NCI-H526 (cell line): ENCODE measurements around the gene ASAP2.
A peak's percentile ranks its signal among the peaks of the same experiment; 100 is the strongest.

Experiments used
- DNase-seq, 2 experiments: peaks; one replicate each; lab custom pipeline; 2025; lab: John Stamatoyannopoulos, UW

ASAP2 gene

DNA sequence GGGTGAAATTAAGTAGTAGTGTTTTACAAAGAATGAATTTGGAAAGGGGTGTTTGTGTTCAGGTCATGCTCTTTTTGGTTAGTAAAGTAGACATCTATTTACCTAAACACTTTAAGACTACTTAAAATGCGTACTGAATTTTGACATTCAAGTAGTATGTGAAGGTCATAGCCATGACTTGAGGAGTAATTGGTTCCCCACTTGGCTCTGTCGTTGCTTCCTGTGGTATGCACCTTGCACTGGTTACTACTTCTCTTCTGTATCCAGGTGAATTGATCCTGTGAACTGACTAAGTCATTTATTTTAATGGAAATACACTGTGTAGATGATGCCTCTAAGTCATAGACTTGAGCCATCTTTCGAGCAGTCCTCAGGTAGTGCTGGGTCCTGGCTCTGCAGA, 118.8 kb downstream of the ASAP2 start:
- DNase-seq = no peak

GRCh38 chr2:9326975-9327374, 120.4 kb downstream of the ASAP2 start:
- DNase-seq = no peak

- DNase-seq = no peak
Measured at GRCh38 chr2:9327873-9328352, 121.3 kb downstream of the ASAP2 start.

GRCh38 chr2:9328931-9329330, 122.3 kb downstream of the ASAP2 start:
- no peak for DNase-seq

GRCh38 chr2:9329497-9329896, 122.9 kb downstream of the ASAP2 start:
- DNase-seq = no peak

DNA sequence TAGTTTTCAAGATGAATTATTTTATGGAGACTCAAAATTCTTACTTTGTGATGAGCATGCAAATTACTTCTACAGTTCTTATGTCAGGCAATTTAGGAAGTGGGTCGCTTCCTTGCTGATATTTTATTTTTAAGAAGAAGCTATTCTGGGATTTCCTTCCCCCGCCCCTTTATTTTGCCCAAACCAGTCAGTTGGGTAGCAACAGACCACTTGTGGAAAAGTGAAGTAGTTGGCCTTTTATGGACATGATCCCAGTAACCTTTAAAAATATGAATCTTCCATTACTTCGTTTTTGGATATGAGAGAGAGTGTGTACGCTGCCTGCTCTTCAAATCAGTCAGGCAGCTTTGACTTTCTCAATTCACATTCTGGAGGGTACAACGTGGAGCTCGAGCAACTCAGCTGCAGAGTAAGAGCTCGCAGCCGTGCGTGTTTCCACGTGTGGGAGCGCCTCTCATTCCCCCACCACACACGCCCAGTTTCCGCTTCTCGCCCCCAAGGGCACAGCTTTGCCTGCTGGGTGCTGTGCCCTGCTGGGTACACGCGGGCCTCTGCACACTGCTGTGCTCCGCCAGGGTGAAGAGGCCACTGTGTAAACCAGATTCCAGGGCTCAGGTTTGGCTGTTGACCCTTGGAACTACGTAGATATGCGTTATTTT, 124.1 kb downstream of the ASAP2 start:
- no peak for DNase-seq

- no peak for DNase-seq
Measured at GRCh38 chr2:9331704-9332103, 125.1 kb downstream of the ASAP2 start.

- peak in 1 of 2 experiments; percentile 31 for DNase-seq
Measured at GRCh38 chr2:9332136-9332852, 125.7 kb downstream of the ASAP2 start.

GRCh38 chr2:9332853-9333245, 126.2 kb downstream of the ASAP2 start:
- DNase-seq = no peak

GRCh38 chr2:9333591-9334171, 127.1 kb downstream of the ASAP2 start:
- peak; percentile 46 to 70 for DNase-seq

GRCh38 chr2:9334761-9335160, 128.1 kb downstream of the ASAP2 start:
- no peak for DNase-seq

DNA sequence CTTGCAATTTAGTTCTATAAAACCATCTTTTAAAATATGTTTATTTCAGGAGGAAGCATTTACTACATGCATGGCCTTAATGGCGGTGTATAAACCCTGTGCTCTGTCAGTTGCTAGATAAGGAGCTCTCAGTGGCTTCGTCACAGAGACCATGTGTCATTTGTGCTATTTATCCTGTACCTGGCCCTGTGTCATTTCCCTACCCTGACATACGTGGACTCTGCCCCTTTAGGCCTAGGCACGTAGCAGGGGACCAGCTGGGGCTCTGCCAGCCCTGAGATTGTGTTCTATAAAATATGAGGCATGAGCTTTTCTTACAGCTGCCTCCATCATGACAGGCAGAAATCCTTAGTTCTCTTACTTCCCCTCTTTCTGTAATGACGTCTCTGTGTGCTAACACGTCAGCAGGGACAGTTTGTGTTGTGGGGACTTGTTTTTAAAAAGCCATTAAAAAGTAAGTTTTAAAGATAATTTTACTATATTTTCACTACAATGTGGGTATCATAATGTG, 128.8 kb downstream of the ASAP2 start:
- DNase-seq = no peak

- DNase-seq = no peak
Measured at GRCh38 chr2:9336241-9336575, 129.6 kb downstream of the ASAP2 start.

DNA sequence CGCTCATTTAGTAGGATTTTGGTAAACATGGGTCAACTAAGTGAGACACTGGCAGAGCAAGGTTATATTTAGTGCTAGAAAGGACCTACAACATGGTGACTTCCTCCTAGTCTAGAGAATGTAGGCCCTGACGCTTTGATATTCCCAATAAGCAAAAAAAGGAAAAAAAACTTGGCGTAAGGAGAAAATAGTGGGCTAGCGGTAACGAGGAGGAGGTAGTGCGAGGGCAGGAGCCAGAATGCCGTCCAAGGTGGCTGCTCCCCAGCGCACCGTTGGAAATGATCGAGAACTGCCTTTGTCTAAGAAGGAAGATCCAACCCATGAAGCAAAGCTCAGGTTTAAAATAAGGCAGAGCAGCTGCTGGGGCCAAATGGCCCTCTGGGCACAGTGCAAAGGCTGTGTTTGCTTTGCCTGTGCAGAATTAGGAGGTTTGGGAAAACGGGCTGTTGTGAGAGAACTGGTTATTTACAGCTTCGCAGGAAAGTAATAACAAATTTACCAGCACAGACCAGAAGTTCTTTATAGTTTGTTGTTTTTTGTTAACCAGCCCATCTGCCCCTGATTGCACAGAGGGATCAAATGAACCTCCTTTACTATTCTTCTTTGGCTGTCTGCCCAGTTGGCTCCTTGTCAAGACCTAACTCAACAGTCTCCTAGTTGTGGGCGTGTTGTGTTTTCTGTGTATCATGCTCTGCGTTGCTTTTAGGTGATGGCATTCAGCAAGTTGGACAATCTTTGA, 130.1 kb downstream of the ASAP2 start:
- no peak for DNase-seq

- DNase-seq = no peak
Measured at GRCh38 chr2:9337901-9338300, 131.3 kb downstream of the ASAP2 start.

DNA sequence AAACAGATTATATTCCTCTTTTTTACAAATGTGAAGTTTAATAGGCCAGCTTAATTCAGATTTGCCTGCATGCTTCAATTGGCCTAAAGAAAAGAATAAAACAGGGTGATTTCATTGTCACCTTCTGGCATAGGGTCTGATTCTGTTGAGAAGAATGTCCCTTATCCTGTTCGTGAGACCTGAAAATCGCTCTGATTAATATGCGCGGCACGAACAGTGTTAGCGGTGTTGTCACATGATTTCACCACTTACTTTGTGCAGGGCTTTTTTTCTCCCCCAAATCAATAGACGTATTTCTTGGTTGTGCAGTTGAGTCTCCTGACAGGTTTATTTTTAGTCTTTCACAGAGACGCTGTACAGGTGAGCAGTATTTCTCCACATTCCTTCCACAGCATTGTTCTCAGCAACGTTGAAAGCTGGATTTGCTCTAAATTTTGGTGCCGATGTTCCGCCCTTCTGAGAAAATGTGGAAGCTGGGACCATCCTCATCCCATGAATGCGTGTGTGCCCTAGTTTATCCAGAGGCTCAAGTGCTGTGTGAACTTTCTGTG, 134.8 kb downstream of the ASAP2 start:
- DNase-seq = no peak

DNA sequence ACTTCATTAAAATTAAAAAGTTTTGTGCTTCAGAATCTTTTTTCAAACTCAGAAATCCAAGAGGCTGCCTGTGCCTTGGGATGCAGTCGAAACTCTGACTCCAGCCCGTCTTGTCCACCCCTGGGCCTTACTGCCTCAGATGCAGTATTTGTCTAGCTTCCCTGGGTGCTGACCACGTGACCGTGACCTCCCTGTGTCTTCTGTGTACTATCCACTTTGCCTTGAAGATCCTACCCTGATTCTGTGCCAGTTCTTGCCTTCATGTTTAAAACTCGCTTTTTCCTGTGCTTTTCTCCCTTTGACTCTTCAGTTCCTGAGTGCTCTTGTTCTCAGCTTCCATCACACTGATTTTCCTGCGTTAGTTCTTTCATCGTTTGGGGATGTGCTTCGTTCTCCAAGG, 136.0 kb downstream of the ASAP2 start:
- no peak for DNase-seq

- DNase-seq = no peak
Measured at GRCh38 chr2:9343524-9343923, 136.9 kb downstream of the ASAP2 start.

DNA sequence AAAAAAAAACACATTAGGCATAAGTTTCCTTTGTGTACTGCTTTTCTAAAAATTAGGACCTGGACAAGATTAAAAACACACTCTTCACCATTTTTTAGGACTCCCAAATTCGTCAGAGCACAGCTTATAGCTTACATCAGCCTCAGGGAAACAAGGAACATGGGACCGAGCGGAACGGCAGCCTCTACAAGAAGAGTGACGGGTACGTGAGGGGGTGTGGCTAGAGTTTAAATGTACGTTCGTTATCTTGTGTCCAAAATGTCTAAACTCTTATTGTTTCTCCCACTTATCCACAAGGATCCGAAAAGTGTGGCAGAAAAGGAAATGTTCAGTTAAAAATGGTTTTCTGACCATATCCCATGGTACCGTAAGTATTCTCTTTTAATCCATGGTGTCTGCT, 137.8 kb downstream of the ASAP2 start:
- no peak for DNase-seq

- DNase-seq = no peak
Measured at GRCh38 chr2:9345343-9345742, 138.7 kb downstream of the ASAP2 start.

- DNase-seq = no peak
Measured at GRCh38 chr2:9345997-9346396, 139.4 kb downstream of the ASAP2 start.

- no peak for DNase-seq
Measured at GRCh38 chr2:9346885-9347284, 140.3 kb downstream of the ASAP2 start.
